ENCODE data around the gene ZNF182.

GRCh38 chrX:47991263-47992094 is 12.3 kb downstream of the ZNF182 start:
- TF ChIP-seq CTCF (IDR thresholded peaks at IDR 0.05) (no peak), POLR2A (IDR thresholded peaks at IDR 0.05) (no peak)
